ENCODE measurements around the gene RBFOX1.

The RBFOX1 gene

DNA sequence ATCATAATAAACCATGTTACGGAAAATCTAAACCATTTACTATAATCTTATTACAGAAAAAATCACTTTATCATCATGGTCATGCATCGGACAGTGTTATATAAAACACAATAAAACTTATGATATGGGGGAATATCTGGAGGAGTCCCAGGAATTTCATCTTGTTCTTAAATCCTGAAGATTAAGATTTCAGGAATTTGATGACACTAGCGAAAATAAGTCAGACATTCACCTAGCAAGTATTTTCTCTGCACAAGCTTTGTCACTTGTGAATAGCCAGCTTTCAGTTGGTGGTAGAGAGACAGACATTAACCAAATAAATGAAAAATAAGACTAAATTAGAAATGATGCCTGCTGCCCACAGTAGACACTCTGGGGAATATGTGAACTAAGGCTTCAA is 410.0 kb downstream of the RBFOX1 start:
- no peak overlapping the region for H3K4me3 Mint-ChIP-seq
- no peaks in the 10 kb centered on the region for H3K36me3 Mint-ChIP-seq (ENCODE audit: low read depth)
- H3K4me1 Mint-ChIP-seq (ENCODE audit: low read depth), result no peaks in the 10 kb centered on the region
- no peaks in the 10 kb centered on the region for H3K27me3 Mint-ChIP-seq
- peaks cover 6% of the 10 kb centered on the region for H3K9me3 Mint-ChIP-seq
- no peak overlapping the region for H3K27ac Mint-ChIP-seq

DNA sequence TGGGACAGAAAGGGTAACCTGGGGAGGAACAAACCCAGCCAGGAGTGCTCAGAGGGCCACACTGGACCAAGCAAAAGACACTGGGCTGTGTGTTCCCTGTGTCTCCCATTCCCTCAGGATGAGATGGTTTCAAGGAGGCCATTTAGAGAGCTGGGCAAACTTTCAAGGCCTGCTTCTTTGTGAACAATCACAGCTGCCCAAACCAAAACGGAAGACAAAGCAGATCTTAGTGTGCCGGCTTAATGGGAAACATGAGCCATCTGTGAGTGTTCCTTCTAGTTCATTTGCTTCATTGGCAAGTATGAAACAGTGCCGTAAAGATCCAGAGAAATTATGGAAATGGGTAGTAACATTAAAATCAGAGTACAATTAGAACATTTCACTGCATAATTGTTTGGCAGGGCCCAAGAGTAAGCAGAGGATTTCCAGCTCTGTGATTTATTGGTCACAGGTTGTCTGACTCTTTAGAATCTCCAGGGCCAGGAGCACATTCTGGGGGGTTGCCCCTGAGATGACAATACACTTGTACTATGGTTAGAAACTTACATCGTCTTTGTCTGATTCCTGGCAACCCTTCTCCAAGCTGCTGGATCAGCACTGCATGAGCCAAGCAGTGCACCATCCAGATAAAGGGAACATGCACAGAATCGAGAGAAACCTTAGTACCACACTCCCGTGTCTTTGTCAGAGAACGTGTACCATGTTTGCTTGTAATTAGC is 412.1 kb downstream of the RBFOX1 start:
- no peak overlapping the region for H3K4me3 Mint-ChIP-seq
- H3K36me3 Mint-ChIP-seq (ENCODE audit: low read depth), result no peaks in the 10 kb centered on the region
- no peaks in the 10 kb centered on the region for H3K9me3 Mint-ChIP-seq
- no peaks in the 10 kb centered on the region for H3K4me1 Mint-ChIP-seq (ENCODE audit: low read depth)
- H3K27me3 Mint-ChIP-seq, result no peaks in the 10 kb centered on the region
- no peak overlapping the region for H3K27ac Mint-ChIP-seq

DNA sequence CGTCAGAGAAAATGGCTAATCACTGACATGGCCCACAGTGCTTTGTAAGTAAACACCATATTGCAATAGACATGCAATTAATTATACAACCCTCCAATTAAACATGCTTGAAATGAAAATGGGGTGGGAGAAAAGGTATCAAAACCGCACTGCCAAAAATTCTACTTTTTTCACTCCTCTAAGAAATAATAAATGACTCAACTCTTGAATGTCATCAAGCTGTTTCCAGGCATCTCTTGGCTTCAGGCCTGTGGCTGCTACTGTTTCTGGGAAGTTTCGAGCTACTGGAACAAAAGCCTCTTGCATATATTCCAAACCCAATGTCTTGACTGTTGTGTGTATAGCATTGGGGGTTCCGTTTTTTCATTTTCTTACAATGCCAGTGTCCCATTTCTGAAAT is 412.6 kb downstream of the RBFOX1 start:
- no peak overlapping the region for H3K4me3 Mint-ChIP-seq
- H3K9me3 Mint-ChIP-seq, result no peaks in the 10 kb centered on the region
- H3K4me1 Mint-ChIP-seq (ENCODE audit: low read depth), result no peaks in the 10 kb centered on the region
- no peaks in the 10 kb centered on the region for H3K36me3 Mint-ChIP-seq (ENCODE audit: low read depth)
- H3K27me3 Mint-ChIP-seq, result no peaks in the 10 kb centered on the region
- no peak overlapping the region for H3K27ac Mint-ChIP-seq

DNA sequence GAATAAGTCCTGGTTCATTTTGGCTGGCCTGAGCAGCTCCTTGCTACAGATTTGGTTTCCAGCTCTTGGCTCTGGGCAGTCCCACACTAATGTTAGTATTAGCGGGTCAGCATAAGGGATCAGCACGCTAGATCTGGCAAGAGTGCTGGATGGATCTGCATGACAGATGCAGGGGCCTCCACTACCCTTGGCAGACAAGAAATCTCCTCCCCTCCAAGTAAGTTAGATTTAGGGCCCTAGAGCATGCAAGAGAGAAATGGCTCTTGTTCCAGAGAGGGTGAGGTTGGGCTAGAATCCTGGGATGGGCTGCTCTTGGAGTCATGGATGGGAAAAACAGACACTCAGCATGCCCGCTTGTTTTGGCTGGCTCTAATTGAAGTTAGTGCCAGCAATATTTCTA is 414.3 kb downstream of the RBFOX1 start:
- Mint-ChIP-seq H3K4me3 (no peak overlapping the region), H3K4me1 (ENCODE audit: low read depth) (no peaks in the 10 kb centered on the region), H3K27me3 (no peaks in the 10 kb centered on the region), H3K36me3 (ENCODE audit: low read depth) (no peaks in the 10 kb centered on the region), H3K9me3 (no peaks in the 10 kb centered on the region), H3K27ac (no peak overlapping the region)

DNA sequence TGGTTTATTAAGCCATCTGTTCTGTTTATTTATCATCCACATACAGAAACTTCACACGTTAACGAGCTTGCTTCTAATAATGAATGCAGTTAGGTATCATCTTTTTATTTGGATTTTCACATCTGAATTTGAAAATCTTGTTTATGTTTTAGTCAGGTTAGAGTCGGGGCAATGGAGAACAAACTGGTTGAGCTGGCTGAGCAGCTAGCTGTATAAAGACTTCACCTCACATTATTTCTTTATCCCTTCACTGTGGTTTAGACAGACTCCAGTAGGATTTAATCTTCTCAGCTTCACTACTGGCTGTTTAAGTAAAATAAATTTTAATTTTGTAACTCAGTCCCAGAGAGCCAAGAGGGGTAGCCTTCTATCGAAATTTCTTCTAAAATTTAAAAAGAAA is 415.9 kb downstream of the RBFOX1 start:
- H3K27ac Mint-ChIP-seq, result no peak overlapping the region

DNA sequence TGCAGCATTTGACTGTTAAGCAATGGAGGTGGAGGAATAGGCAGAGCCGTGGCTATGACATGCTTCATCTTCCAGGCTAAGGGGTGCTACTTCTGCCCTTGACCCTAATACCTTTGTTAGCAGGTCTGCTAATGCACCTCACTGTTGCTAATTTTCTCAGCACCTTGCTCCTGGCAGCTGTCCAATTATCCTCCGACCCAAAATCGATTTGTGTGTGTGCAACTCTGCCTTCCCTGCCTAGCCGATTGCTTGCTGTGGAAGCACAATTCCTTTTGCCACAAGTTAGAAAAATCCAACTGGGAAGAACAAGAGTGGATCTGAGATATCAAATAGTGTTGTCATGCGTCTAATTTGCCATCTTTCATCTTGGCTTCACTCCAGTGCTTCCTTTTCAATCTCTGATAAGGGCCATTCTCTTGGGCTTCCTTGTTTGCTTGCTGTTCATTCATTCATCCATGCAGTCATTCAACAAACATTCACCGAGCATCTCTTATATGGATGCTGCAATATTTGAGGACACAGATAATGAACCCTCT is 422.8 kb downstream of the RBFOX1 start:
- Mint-ChIP-seq H3K4me1 (ENCODE audit: low read depth) (no peaks in the 10 kb centered on the region), H3K9me3 (peaks cover 11% of the 10 kb centered on the region), H3K36me3 (ENCODE audit: low read depth) (no peaks in the 10 kb centered on the region), H3K4me3 (no peak overlapping the region), H3K27ac (no peak overlapping the region), H3K27me3 (no peaks in the 10 kb centered on the region)

More for the DNA sequence above, 415.9 kb downstream of the RBFOX1 start:
- H3K4me1 Mint-ChIP-seq (ENCODE audit: low read depth), result no peaks in the 10 kb centered on the region
- no peak overlapping the region for H3K4me3 Mint-ChIP-seq
- no peaks in the 10 kb centered on the region for H3K36me3 Mint-ChIP-seq (ENCODE audit: low read depth)
- H3K9me3 Mint-ChIP-seq, result no peaks in the 10 kb centered on the region
- no peaks in the 10 kb centered on the region for H3K27me3 Mint-ChIP-seq
